ENCODE data around the gene FYTTD1. TPM values are rescaled to one million over a fixed set of nuclear protein-coding genes. Genes with fewer than 3 reads are reported as not detected.

FYTTD1 gene
- total RNA-seq, 2 donors from 2014 or later = 20.4 to 47.3 TPM

DNA sequence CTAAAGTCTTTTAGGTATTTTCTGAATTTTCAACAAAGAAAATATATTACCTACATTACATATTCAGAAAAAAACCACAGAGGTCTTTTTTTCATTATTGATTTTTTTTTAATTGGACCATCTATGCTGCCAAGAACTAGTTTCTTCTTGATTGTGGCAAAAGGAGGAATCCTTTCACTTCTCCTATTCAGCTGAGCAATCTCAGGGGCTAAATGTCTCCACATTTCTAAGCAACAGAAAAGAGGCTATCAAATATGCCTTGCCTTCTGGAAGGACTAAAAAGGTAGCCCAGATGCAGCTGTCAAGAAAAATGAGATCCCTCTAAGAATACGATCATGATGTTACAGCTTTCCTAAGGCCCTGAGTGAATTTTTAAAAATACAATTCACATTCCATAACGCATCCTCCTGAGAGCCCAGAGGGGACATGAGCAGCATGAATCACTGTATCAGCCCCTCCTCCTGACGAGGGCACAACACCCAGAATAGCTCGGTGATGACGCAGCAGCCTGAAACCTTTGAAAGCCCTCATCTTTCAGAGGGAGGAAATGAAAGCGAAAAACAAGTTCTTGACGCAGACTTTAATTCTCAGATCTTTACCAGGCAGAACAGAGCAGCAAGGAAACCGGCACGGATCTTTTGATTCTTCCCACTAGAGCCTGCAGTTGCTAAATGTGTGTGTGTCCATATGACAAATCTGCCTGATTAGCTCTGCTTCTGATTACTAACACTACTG is 37.5 kb upstream of the FYTTD1 start:
- no peaks in the 10 kb centered on the region for H3K27me3 ChIP-seq (replicated peaks; ENCODE audit: insufficient read depth)
- H3K36me3 ChIP-seq = no peaks in the 10 kb centered on the region
- peak overlapping the region; percentile 68 for H3K4me3 ChIP-seq
- peak; percentile 80 for ATAC-seq (ENCODE audit: insufficient number of reproducible peaks, low FRiP score, low read depth)
- peaks cover 11 to 19% of the 10 kb centered on the region in 2 donors for H3K4me1 ChIP-seq (ENCODE audit: control insufficient read depth in 1 of 2, low read depth in 2 of 2)
- no peaks in the 10 kb centered on the region for H3K9me3 ChIP-seq
- peak overlapping the region; percentile 95 for H3K27ac ChIP-seq
- DNase-seq (ENCODE audit: low spot score) = peak; percentile 76
- TF ChIP-seq, protein P1, sequence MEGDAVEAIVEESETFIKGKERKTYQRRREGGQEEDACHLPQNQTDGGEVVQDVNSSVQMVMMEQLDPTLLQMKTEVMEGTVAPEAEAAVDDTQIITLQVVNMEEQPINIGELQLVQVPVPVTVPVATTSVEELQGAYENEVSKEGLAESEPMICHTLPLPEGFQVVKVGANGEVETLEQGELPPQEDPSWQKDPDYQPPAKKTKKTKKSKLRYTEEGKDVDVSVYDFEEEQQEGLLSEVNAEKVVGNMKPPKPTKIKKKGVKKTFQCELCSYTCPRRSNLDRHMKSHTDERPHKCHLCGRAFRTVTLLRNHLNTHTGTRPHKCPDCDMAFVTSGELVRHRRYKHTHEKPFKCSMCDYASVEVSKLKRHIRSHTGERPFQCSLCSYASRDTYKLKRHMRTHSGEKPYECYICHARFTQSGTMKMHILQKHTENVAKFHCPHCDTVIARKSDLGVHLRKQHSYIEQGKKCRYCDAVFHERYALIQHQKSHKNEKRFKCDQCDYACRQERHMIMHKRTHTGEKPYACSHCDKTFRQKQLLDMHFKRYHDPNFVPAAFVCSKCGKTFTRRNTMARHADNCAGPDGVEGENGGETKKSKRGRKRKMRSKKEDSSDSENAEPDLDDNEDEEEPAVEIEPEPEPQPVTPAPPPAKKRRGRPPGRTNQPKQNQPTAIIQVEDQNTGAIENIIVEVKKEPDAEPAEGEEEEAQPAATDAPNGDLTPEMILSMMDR (IDR thresholded peaks at IDR 0.05) = no peak

DNA sequence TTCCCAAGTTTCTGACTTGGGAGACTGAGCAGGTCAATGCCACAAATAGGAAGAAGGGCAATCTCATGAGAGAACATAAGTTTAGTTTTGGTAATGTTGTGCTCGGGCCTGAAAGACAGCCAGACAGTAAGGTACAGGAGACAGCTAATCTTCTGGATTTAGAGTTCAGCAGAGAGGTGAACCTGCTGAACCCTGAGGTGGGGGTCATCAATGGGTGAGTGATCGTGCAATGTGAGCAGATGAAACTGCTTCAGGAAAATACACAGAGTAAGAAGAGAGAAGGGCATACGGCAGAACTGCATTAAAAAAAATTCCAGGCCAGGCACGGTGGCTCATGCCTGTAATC is 36.2 kb upstream of the FYTTD1 start:
- TF ChIP-seq, protein P1 (IDR thresholded peaks at IDR 0.05) = no peak
- no peaks in the 10 kb centered on the region for H3K9me3 ChIP-seq
- peaks cover 11 to 19% of the 10 kb centered on the region in 2 donors for H3K4me1 ChIP-seq (ENCODE audit: control insufficient read depth in 1 of 2, low read depth in 2 of 2)
- H3K36me3 ChIP-seq = no peaks in the 10 kb centered on the region
- ATAC-seq (ENCODE audit: insufficient number of reproducible peaks, low FRiP score, low read depth) (peak; percentile 27), DNase-seq (ENCODE audit: low spot score) (no peak)
- no peak overlapping the region for H3K4me3 ChIP-seq
- peak overlapping the region; percentile 95 for H3K27ac ChIP-seq
- H3K27me3 ChIP-seq (replicated peaks; ENCODE audit: insufficient read depth) = no peaks in the 10 kb centered on the region

DNA sequence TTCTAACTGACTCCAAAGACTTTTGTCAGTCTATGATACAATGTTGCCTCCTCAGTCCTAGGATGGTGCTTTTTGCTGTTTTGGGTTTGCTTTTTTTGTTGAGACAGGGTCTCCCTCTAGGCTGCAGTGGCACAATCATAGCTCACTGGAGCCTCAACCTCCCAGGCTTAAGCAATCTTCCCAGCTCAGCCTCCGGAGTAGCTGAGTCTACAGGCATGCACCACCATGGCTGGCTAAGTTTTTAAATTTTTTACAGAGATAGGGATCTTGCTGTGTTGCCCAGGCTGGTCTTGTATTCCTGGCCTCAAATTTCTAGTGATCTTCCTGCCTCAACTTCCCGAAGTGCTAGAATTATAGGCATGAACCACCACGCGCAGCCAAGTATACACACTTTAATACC is 35.4 kb upstream of the FYTTD1 start:
- no peak for DNase-seq (ENCODE audit: low spot score)
- peaks cover 11 to 23% of the 10 kb centered on the region in 2 donors for H3K4me1 ChIP-seq (ENCODE audit: control insufficient read depth in 1 of 2, low read depth in 2 of 2)
- H3K9me3 ChIP-seq = no peaks in the 10 kb centered on the region
- H3K36me3 ChIP-seq = no peaks in the 10 kb centered on the region
- ATAC-seq (ENCODE audit: insufficient number of reproducible peaks, low FRiP score, low read depth) = no peak
- peak overlapping the region; percentile 95 for H3K27ac ChIP-seq
- H3K4me3 ChIP-seq = no peak overlapping the region
- TF ChIP-seq, protein P1 (IDR thresholded peaks at IDR 0.05) = no peak
- no peaks in the 10 kb centered on the region for H3K27me3 ChIP-seq (replicated peaks; ENCODE audit: insufficient read depth)

DNA sequence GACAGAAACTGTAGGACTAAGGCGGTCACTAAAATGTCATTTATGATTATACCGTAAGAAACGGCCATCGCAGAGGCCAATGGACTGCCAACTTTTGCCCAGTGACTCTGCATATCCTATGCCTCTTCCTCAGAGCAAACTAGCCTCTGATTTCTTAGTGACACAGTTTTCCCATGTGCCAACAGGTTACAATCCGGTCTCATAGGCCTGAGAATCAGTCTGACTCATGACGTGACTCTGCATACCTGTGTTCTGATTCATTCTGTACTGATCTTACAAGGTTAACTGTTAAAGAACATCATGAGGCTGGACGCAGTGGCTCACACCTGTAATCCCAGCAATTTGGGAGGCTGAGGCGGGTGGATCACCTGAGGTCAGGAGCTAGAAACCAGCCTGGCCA is 30.8 kb upstream of the FYTTD1 start:
- TF ChIP-seq, protein P1 (IDR thresholded peaks at IDR 0.05) = no peak
- H3K4me3 ChIP-seq = no peak overlapping the region
- no peaks in the 10 kb centered on the region for H3K36me3 ChIP-seq
- H3K9me3 ChIP-seq = no peaks in the 10 kb centered on the region
- no peak overlapping the region for H3K27ac ChIP-seq
- DNase-seq (ENCODE audit: low spot score) = no peak
- no peaks in the 10 kb centered on the region for H3K27me3 ChIP-seq (replicated peaks; ENCODE audit: insufficient read depth)
- no peak for ATAC-seq (ENCODE audit: insufficient number of reproducible peaks, low FRiP score, low read depth)
- peaks cover 0 to 5% of the 10 kb centered on the region in 2 donors for H3K4me1 ChIP-seq (ENCODE audit: control insufficient read depth in 1 of 2, low read depth in 2 of 2)

DNA sequence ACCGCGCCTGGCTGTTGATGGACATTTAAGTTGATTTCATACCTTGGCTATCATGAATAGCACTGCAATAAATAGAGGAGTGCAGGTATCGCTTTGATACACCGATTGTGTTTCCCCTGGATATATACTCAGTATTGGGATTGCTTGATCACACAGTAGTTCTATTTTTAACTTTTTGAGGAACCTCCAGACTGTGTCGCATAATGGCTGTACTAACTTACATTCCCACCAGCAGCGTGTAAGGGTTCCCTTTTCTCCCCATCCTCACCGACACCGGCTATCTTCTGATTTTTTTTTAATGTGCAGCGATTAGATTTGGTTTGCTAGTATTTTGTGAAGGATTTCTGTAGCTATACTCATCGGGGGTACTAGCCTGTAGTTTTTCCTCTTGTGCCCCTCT is 29.0 kb upstream of the FYTTD1 start:
- H3K27ac ChIP-seq = no peak overlapping the region
- no peak for ATAC-seq (ENCODE audit: insufficient number of reproducible peaks, low FRiP score, low read depth)
- H3K36me3 ChIP-seq = no peaks in the 10 kb centered on the region
- no peaks in the 10 kb centered on the region for H3K9me3 ChIP-seq
- no peak for DNase-seq (ENCODE audit: low spot score)
- no peaks in the 10 kb centered on the region for H3K27me3 ChIP-seq (replicated peaks; ENCODE audit: insufficient read depth)
- TF ChIP-seq, protein P1 (IDR thresholded peaks at IDR 0.05) = no peak
- no peak overlapping the region for H3K4me3 ChIP-seq
- H3K4me1 ChIP-seq (ENCODE audit: control insufficient read depth in 1 of 2, low read depth in 2 of 2) = peaks cover 3 to 5% of the 10 kb centered on the region in 2 donors
